Neural cell (in vitro differentiated cells): ENCODE data around the gene SMTNL1. TPM values are rescaled to one million over a fixed set of nuclear protein-coding genes. Genes with fewer than 3 reads are reported as not detected.

Experiments
- H2AFZ ChIP-seq: fragments of 200-600, 300-800 bp; sonication (generic), shearing (Covaris generic); 2 replicates; pipeline ENCODE4 v1.6.0; 2014; ENCODE audit warnings: low read depth, mild to moderate bottlenecking, antibody characterized with exemption, low read length, moderate library complexity
- H3F3A ChIP-seq: fragments of 200-600 bp; shearing (Covaris generic); 2 replicates; pipeline ENCODE4 v1.6.1; 2016; ENCODE audit warnings: mild to moderate bottlenecking, moderate library complexity, mixed read lengths, antibody characterized with exemption, low read length; ENCODE audit not compliant: insufficient read depth, poor library complexity, severe bottlenecking
- H3K27ac ChIP-seq: fragments of 200-600, 300-800 bp; sonication (generic), shearing (Covaris generic); 2 replicates; pipeline ENCODE4 v1.5.1; 2014; ENCODE audit warnings: mild to moderate bottlenecking, low read length, moderate library complexity
- H3K27me3 ChIP-seq: fragments of 300-800, 200-600 bp; sonication (generic), shearing (Covaris generic); 2 replicates; pipeline ENCODE4 v1.6.0; 2014; ENCODE audit warnings: mild to moderate bottlenecking, low read depth, low read length, moderate library complexity; ENCODE audit not compliant: insufficient read depth
- H3K36me3 ChIP-seq: fragments of 300-800, 200-600 bp; sonication (generic), shearing (Covaris generic); 2 replicates; pipeline ENCODE4 v1.5.1; 2014; ENCODE audit warnings: mild to moderate bottlenecking, antibody characterized with exemption, low read length, moderate library complexity; ENCODE audit not compliant: insufficient read depth
- H3K4me2 ChIP-seq: fragments of 300-800, 200-600 bp; sonication (generic), shearing (Covaris generic); 2 replicates; pipeline ENCODE4 v1.6.0; 2014; ENCODE audit warnings: mild to moderate bottlenecking, low read length
- H3K4me3 ChIP-seq: fragments of 300-800, 200-600 bp; sonication (generic), shearing (Covaris generic); 2 replicates; pipeline ENCODE4 v1.5.1; 2014; ENCODE audit warnings: mild to moderate bottlenecking, low read length, moderate library complexity
- H3K79me2 ChIP-seq: fragments of 200-600 bp; shearing (Covaris generic); replicated peaks from 2 replicates; pipeline ENCODE4 v1.6.0; 2014; ENCODE audit warnings: mild to moderate bottlenecking, low read length, moderate library complexity; ENCODE audit not compliant: insufficient read depth
- H3K9ac ChIP-seq: fragments of 300-800, 200-600 bp; sonication (generic), shearing (Covaris generic); 2 replicates; pipeline ENCODE4 v1.6.1; 2016; ENCODE audit warnings: mild to moderate bottlenecking, low read length, mixed read lengths
- H3K9me2 ChIP-seq: fragments of 200-600 bp; shearing (Covaris generic); 2 replicates; pipeline ENCODE4 v1.6.1; 2016; ENCODE audit warnings: mild to moderate bottlenecking, low read length, mixed read lengths; ENCODE audit not compliant: insufficient read depth
- H3K9me3 ChIP-seq: fragments of 200-600, 300-800 bp; sonication (generic), shearing (Covaris generic); 2 replicates; pipeline ENCODE4 v1.6.1; 2016; ENCODE audit warnings: mild to moderate bottlenecking, mixed run types, low read length, moderate library complexity, mixed read lengths
- H4K20me1 ChIP-seq: fragments of 200-600 bp; shearing (Covaris generic); 2 replicates; pipeline ENCODE4 v1.6.1; 2016; ENCODE audit warnings: mild to moderate bottlenecking, mixed run types; ENCODE audit not compliant: insufficient read depth
- EP300 ChIP-seq: fragments of 450-650 bp; conservative IDR thresholded peaks from 2 replicates; pipeline ENCODE4 v1.6.1; 2014; ENCODE audit warnings: antibody characterized with exemption, mild to moderate bottlenecking, moderate library complexity; ENCODE audit not compliant: poor library complexity, severe bottlenecking
- EZH2 ChIP-seq: fragments of 200-600, 300-800 bp; shearing (Covaris generic), sonication (generic); IDR thresholded peaks from 2 replicates; pipeline ENCODE4 v1.6.1; 2014; ENCODE audit warnings: antibody characterized with exemption, low read length, borderline replicate concordance, mild to moderate bottlenecking; ENCODE audit not compliant: insufficient read depth, poor library complexity, severe bottlenecking
- MXI1 ChIP-seq: fragments of 450-650 bp; conservative IDR thresholded peaks from 2 replicates; pipeline ENCODE4 v1.6.1; 2014; ENCODE audit warnings: antibody characterized with exemption, mild to moderate bottlenecking; ENCODE audit not compliant: poor library complexity, severe bottlenecking
- POLR2AphosphoS5 ChIP-seq: IDR thresholded peaks from 2 replicates; pipeline ENCODE4 v1.6.1; 2012
- RAD21 ChIP-seq: fragments of 450-650 bp; conservative IDR thresholded peaks from 2 replicates; pipeline ENCODE4 v1.6.1; 2014; ENCODE audit warnings: antibody characterized with exemption, mild to moderate bottlenecking, moderate library complexity
- SMC3 ChIP-seq: fragments of 450-650 bp; conservative IDR thresholded peaks from 2 replicates; pipeline ENCODE4 v1.6.1; 2014; ENCODE audit warnings: antibody characterized with exemption, mild to moderate bottlenecking, moderate library complexity; ENCODE audit not compliant: poor library complexity
- TAF1 ChIP-seq: IDR thresholded peaks from 2 replicates; pipeline ENCODE4 v1.6.1; 2012; ENCODE audit warnings: low read depth
- polyA plus RNA-seq: library from polyadenylated mRNA; depleted of rRNA; stranded (reverse); fragments of >200 nt; gene quantifications from 2 replicates; pipeline ENCODE4 v1.2.3, GENCODE V29; 2014
- TF ChIP-seq, protein P1 (sequence below): fragments of 450-650 bp; IDR thresholded peaks from 2 replicates; pipeline ENCODE4 v1.5.1; 2014; ENCODE audit warnings: antibody characterized with exemption, mild to moderate bottlenecking, moderate library complexity; ENCODE audit not compliant: poor library complexity, severe bottlenecking
- TF ChIP-seq, protein P2 (sequence below): IDR thresholded peaks from 2 replicates; pipeline ENCODE4 v1.6.1; 2012; ENCODE audit warnings: borderline replicate concordance

SMTNL1 gene
- polyA plus RNA-seq, 1 donor from 2014 or later = not detected

DNA sequence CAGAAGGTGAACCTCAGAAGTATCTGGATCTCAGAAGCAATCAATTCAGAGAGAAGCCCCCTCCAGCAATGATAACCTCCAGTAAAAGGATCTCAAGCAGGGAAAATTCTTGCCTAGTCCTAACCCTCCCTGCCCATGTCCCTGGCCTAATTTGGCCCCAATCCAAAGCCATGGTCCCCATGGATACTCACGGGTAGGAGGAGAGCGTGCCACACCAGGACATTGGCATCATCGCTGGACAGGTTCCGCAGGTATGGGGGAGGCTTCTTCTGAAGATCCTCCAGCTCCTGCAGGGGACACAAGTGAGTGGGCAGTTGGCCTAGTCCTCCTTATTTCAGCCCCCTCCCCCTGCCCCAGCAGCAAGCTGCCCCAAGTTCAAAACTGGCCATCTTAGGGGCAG, 22.8 kb downstream of the SMTNL1 start:
- no peak overlapping the region for H2AFZ ChIP-seq
- H3K4me2 ChIP-seq = no peak overlapping the region
- H3K36me3 ChIP-seq = no peaks in the 10 kb centered on the region
- no peak overlapping the region for H3K4me3 ChIP-seq
- no peaks in the 10 kb centered on the region for H3K9me3 ChIP-seq
- H3K79me2 ChIP-seq = peaks cover 17% of the 10 kb centered on the region
- no peaks in the 10 kb centered on the region for H3K9me2 ChIP-seq
- no peak overlapping the region for H3K9ac ChIP-seq
- no peaks in the 10 kb centered on the region for H3F3A ChIP-seq
- TF ChIP-seq, protein P1, sequence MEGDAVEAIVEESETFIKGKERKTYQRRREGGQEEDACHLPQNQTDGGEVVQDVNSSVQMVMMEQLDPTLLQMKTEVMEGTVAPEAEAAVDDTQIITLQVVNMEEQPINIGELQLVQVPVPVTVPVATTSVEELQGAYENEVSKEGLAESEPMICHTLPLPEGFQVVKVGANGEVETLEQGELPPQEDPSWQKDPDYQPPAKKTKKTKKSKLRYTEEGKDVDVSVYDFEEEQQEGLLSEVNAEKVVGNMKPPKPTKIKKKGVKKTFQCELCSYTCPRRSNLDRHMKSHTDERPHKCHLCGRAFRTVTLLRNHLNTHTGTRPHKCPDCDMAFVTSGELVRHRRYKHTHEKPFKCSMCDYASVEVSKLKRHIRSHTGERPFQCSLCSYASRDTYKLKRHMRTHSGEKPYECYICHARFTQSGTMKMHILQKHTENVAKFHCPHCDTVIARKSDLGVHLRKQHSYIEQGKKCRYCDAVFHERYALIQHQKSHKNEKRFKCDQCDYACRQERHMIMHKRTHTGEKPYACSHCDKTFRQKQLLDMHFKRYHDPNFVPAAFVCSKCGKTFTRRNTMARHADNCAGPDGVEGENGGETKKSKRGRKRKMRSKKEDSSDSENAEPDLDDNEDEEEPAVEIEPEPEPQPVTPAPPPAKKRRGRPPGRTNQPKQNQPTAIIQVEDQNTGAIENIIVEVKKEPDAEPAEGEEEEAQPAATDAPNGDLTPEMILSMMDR = no peak
- TF ChIP-seq, protein P2, sequence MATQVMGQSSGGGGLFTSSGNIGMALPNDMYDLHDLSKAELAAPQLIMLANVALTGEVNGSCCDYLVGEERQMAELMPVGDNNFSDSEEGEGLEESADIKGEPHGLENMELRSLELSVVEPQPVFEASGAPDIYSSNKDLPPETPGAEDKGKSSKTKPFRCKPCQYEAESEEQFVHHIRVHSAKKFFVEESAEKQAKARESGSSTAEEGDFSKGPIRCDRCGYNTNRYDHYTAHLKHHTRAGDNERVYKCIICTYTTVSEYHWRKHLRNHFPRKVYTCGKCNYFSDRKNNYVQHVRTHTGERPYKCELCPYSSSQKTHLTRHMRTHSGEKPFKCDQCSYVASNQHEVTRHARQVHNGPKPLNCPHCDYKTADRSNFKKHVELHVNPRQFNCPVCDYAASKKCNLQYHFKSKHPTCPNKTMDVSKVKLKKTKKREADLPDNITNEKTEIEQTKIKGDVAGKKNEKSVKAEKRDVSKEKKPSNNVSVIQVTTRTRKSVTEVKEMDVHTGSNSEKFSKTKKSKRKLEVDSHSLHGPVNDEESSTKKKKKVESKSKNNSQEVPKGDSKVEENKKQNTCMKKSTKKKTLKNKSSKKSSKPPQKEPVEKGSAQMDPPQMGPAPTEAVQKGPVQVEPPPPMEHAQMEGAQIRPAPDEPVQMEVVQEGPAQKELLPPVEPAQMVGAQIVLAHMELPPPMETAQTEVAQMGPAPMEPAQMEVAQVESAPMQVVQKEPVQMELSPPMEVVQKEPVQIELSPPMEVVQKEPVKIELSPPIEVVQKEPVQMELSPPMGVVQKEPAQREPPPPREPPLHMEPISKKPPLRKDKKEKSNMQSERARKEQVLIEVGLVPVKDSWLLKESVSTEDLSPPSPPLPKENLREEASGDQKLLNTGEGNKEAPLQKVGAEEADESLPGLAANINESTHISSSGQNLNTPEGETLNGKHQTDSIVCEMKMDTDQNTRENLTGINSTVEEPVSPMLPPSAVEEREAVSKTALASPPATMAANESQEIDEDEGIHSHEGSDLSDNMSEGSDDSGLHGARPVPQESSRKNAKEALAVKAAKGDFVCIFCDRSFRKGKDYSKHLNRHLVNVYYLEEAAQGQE = no peak
- TF ChIP-seq TAF1 (no peak), EP300 (no peak), MXI1 (no peak), POLR2AphosphoS5 (no peak), RAD21 (no peak), EZH2 (no peak), SMC3 (no peak)
- H4K20me1 ChIP-seq = no peaks in the 10 kb centered on the region
- no peaks in the 10 kb centered on the region for H3K27me3 ChIP-seq
- H3K27ac ChIP-seq = no peak overlapping the region

DNA sequence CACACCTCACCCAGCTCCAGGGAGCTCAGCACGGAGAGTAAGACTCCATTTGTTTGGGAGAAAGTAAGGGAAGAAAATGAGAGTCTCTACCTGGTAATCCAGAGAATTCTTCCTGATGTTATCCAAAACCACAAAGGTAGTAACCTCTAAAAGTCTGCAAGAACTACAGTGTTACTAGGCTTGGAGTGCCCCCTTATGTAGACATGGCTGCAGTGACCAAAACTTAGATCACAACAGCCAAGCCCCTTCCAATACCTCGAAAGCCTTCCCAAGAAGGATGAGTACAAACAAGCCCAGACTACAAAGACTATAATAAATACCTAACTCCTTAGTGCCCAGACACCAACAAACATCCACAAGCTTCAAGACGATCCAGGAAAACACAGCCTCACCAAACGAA, 25.2 kb downstream of the SMTNL1 start:
- TF ChIP-seq, protein P1 = no peak
- TF ChIP-seq SMC3 = no peak
- no peak for TF ChIP-seq POLR2AphosphoS5
- TF ChIP-seq RAD21 = no peak
- no peak for TF ChIP-seq EP300
- no peak for TF ChIP-seq TAF1
- TF ChIP-seq, protein P2 = no peak
- TF ChIP-seq EZH2 = no peak
- TF ChIP-seq MXI1 = no peak
- no peak overlapping the region for H3K9ac ChIP-seq
- H3K36me3 ChIP-seq = no peaks in the 10 kb centered on the region
- H3F3A ChIP-seq = no peaks in the 10 kb centered on the region
- no peaks in the 10 kb centered on the region for H3K9me3 ChIP-seq
- no peaks in the 10 kb centered on the region for H4K20me1 ChIP-seq
- no peak overlapping the region for H3K4me3 ChIP-seq
- no peak overlapping the region for H2AFZ ChIP-seq
- H3K9me2 ChIP-seq = no peaks in the 10 kb centered on the region
- H3K27me3 ChIP-seq = no peaks in the 10 kb centered on the region
- H3K4me2 ChIP-seq = no peak overlapping the region
- H3K27ac ChIP-seq = no peak overlapping the region
- H3K79me2 ChIP-seq = peaks cover 37% of the 10 kb centered on the region
